IPS-18c (cell line): ENCODE results near the gene SLC22A15.

Experiments used
- H3K4me3 ChIP-seq: 2 replicates; pipeline ENCODE4 v1.7.0; 2013; ENCODE audit warnings: low read depth, mild to moderate bottlenecking, low read length, moderate library complexity; ENCODE audit not compliant: insufficient read depth
- H3K9me3 ChIP-seq: one replicate; pipeline ENCODE4 v1.6.1; 2013; ENCODE audit warnings: mild to moderate bottlenecking, low read length, moderate library complexity; ENCODE audit not compliant: control insufficient read depth, insufficient read depth

SLC22A15 gene

GRCh38 chr1:116075575-116075974, 99.3 kb downstream of the SLC22A15 start:
- Histone ChIP-seq H3K4me3 (no peak overlapping the region), H3K9me3 (no peaks in the 10 kb centered on the region)

- Histone ChIP-seq H3K4me3 (no peak overlapping the region), H3K9me3 (no peaks in the 10 kb centered on the region)
These were observed 99.7 kb downstream of the SLC22A15 start for GRCh38 chr1:116075990-116076389.

- H3K4me3 ChIP-seq = no peak overlapping the region
- H3K9me3 ChIP-seq = no peaks in the 10 kb centered on the region
These were observed 100.5 kb downstream of the SLC22A15 start for GRCh38 chr1:116076831-116077230.

GRCh38 chr1:116078699-116079223, 102.4 kb downstream of the SLC22A15 start:
- Histone ChIP-seq H3K9me3 (no peaks in the 10 kb centered on the region), H3K4me3 (no peak overlapping the region)

GRCh38 chr1:116087628-116088027, 111.3 kb downstream of the SLC22A15 start:
- Histone ChIP-seq H3K9me3 (no peaks in the 10 kb centered on the region), H3K4me3 (no peak overlapping the region)

- Histone ChIP-seq H3K4me3 (no peak overlapping the region), H3K9me3 (no peaks in the 10 kb centered on the region)
These were observed 113.6 kb downstream of the SLC22A15 start for GRCh38 chr1:116089870-116090269.

GRCh38 chr1:116091083-116091482, 114.8 kb downstream of the SLC22A15 start:
- H3K4me3 ChIP-seq = no peak overlapping the region
- H3K9me3 ChIP-seq = peaks cover 2% of the 10 kb centered on the region

GRCh38 chr1:116092752-116093489, 116.6 kb downstream of the SLC22A15 start:
- H3K4me3 ChIP-seq = no peak overlapping the region
- peaks cover 2% of the 10 kb centered on the region for H3K9me3 ChIP-seq

GRCh38 chr1:116095027-116095426, 118.7 kb downstream of the SLC22A15 start:
- Histone ChIP-seq H3K9me3 (peaks cover 2% of the 10 kb centered on the region), H3K4me3 (no peak overlapping the region)

- Histone ChIP-seq H3K4me3 (no peak overlapping the region), H3K9me3 (peaks cover 2% of the 10 kb centered on the region)
These were observed 119.8 kb downstream of the SLC22A15 start for GRCh38 chr1:116096013-116096618.

- Histone ChIP-seq H3K4me3 (no peak overlapping the region), H3K9me3 (peaks cover 2% of the 10 kb centered on the region)
These were observed 121.3 kb downstream of the SLC22A15 start for GRCh38 chr1:116097626-116098025.

GRCh38 chr1:116099379-116099778, 123.1 kb downstream of the SLC22A15 start:
- no peak overlapping the region for H3K4me3 ChIP-seq
- peaks cover 2% of the 10 kb centered on the region for H3K9me3 ChIP-seq

GRCh38 chr1:116099919-116100318, 123.6 kb downstream of the SLC22A15 start:
- Histone ChIP-seq H3K9me3 (peaks cover 2% of the 10 kb centered on the region), H3K4me3 (no peak overlapping the region)

GRCh38 chr1:116104667-116105066, 128.4 kb downstream of the SLC22A15 start:
- no peaks in the 10 kb centered on the region for H3K9me3 ChIP-seq
- no peak overlapping the region for H3K4me3 ChIP-seq

GRCh38 chr1:116105996-116106395, 129.7 kb downstream of the SLC22A15 start:
- H3K4me3 ChIP-seq = no peak overlapping the region

GRCh38 chr1:116106646-116107045, 130.3 kb downstream of the SLC22A15 start:
- H3K4me3 ChIP-seq = no peak overlapping the region
- H3K9me3 ChIP-seq = no peaks in the 10 kb centered on the region

More at GRCh38 chr1:116105996-116106395, 129.7 kb downstream of the SLC22A15 start:
- no peaks in the 10 kb centered on the region for H3K9me3 ChIP-seq

GRCh38 chr1:116107371-116107770, 131.1 kb downstream of the SLC22A15 start:
- Histone ChIP-seq H3K9me3 (no peaks in the 10 kb centered on the region), H3K4me3 (no peak overlapping the region)
